HG03571 (cell line): ENCODE results near the gene SERF1A.
A peak's percentile ranks its signal among the peaks of the same experiment; 100 is the strongest.
"Not testable (repeated sequence)": the region's sequence is repeated elsewhere in the genome, so short reads cannot be mapped to it uniquely, and the experiment has no call there.

Experiments
- ATAC-seq: cut with Tn5 transposase; IDR thresholded peaks from one replicate; pipeline ENCODE4 v1.9.1; 2021; ENCODE audit not compliant: unreplicated experiment

The SERF1A gene

GRCh38 chr5:70900533-70901271 lies at the start of gene SERF1A:
SERF1A (plus strand) TSS chr5:70900669; CDS start chr5:70900870, 201 bp downstream.
- ATAC-seq = peak; percentile 92

GRCh38 chr5:70866778-70867177 lies 33.7 kb upstream of the SERF1A start:
- not testable (repeated sequence) for ATAC-seq

GRCh38 chr5:70870626-70871025 lies 29.8 kb upstream of the SERF1A start:
- ATAC-seq = not testable (repeated sequence)

- not testable (repeated sequence) for ATAC-seq
Observed at GRCh38 chr5:70896076-70896475, 4.4 kb upstream of the SERF1A start.

GRCh38 chr5:70901272-70901571 lies 753 bp downstream of the SERF1A start:
- peak; percentile 28 for ATAC-seq

- ATAC-seq = not testable (repeated sequence)
Observed at GRCh38 chr5:70906624-70907023, 6.2 kb downstream of the SERF1A start.

- ATAC-seq = not testable (repeated sequence)
Observed at GRCh38 chr5:70916829-70917228, 16.4 kb downstream of the SERF1A start.

GRCh38 chr5:70925211-70925562 lies 24.7 kb downstream of the SERF1A start:
- peak; percentile 23 for ATAC-seq

GRCh38 chr5:70931709-70932368 lies 31.4 kb downstream of the SERF1A start:
- not testable (repeated sequence) for ATAC-seq

- ATAC-seq = not testable (repeated sequence)
Observed at GRCh38 chr5:70932560-70932959, 32.1 kb downstream of the SERF1A start.

GRCh38 chr5:70953068-70953467 lies 52.6 kb downstream of the SERF1A start:
- not testable (repeated sequence) for ATAC-seq
